Mesenteric fat pad (tissue), 1 donor: Measurements from ENCODE around the gene MLST8. TPM values are rescaled to one million over a fixed set of nuclear protein-coding genes. Genes with fewer than 3 reads are reported as not detected.
"Not testable (repeated sequence)": the region's sequence is repeated elsewhere in the genome, so short reads cannot be mapped to it uniquely, and the experiment has no call there.

Experiments used
- DNase-seq: peaks from one replicate; pipeline ENCODE4 v3.0.0-alpha.2; 2020; ENCODE audit warnings: low spot score
- total RNA-seq: library from RNA; stranded (reverse); fragmentation: NEBNext Ultra II Directional; extraction: Animal tissue kit (Norgen Biotek cat#: 25700); gene quantifications from one replicate; pipeline ENCODE4 v1.2.1, GENCODE V29; 2021
- donor health status: DM: yes; HTN: yes; CAD: no.

MLST8 gene
- total RNA-seq, 1 donor from 2014 or later = 21.9 TPM

DNA sequence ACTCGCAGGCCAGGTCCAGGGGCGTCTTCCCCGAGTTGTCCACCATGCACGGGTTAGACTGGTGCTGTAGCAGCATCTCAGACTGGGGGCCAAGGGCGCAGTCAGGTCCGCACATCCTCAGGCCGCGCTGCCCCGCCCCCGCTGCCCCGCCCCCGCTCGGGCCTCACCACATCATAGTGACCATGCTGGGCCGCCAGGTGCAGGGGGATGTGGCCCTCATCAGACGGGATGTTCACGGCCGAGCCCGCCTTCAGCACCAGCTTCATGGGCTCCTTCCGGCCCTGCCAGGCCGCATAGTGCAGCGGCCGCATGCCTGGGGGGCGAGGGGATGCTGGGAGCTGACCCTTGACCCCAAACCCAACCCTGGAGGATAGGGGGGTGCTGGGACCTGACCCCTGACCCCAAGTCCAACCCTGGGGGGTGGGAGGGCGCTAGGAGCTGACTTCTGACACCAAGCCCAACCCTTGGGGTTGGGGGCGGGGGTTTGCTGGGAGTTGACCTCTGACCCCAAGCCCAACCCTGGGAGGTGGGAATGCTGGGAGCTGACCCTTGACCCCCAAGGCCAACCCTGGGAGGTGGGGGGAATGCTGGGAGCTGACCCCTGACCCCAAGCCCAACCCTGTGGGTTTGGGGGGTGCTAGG lies 15.9 kb upstream of the MLST8 start:
- DNase-seq = no peak

DNA sequence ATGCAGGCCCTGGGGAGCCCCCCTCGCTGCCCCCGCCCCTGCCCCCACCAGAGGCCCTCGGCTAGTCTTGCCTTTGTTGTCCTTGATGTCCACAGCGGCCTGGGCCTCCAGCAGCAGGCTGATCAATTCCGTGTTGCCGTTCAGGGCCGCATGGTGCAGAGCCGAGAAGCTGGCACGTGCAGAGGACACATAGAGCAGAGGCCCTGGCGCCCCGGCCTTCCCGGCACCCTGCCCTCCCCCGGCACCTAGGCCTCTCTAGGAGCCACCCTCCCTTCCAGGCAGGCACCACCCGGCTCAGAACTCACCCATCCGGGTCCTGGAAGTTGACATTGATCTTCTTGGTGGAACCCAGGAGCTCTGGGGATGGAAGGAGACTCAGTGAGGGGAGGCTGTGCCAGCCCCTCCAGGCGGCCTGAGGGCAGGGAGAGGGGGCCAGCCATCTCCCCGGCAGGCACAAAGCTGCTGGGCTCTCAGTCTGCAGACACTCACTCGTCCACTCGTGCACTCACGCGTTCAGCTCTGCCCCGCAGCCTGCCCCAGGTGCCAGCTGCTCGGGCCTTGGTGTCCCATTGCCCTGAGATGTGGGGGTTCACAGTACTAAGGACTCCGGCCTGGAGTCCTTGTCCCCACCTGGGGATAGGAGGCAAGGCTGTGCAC lies 15.1 kb upstream of the MLST8 start:
- no peak for DNase-seq

GRCh38 chr16:2190659-2191445 lies 14.4 kb upstream of the MLST8 start:
- no peak for DNase-seq

- no peak for DNase-seq
Measured at GRCh38 chr16:2191446-2191706, 13.9 kb upstream of the MLST8 start.

- DNase-seq = no peak
Measured at GRCh38 chr16:2194166-2194834, 11.0 kb upstream of the MLST8 start.

DNA sequence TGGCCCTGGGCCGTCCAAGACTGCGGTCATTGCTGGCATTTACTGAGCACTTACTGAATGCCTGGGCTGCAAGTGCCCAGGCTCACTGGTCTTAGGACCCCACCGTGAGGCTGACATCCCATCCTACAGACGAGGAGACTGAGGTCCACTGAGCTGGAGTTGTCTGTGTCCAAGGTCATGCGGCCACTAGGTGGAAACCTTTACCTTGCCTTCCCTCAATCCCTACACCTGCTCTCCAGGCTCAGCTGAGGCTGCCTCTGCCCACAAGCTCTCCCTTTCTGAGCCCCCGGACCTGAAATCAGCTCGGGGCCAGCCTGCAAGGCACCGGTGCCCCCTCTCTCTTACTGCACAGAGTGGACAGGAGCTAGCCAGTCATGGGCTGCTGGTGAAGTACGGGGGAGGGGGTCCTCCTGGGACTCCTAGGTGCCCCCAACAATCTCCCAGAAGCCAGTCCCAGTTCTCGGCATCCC lies 10.4 kb upstream of the MLST8 start:
- DNase-seq = no peak

GRCh38 chr16:2195322-2196161 lies 9.7 kb upstream of the MLST8 start:
- DNase-seq = no peak

DNA sequence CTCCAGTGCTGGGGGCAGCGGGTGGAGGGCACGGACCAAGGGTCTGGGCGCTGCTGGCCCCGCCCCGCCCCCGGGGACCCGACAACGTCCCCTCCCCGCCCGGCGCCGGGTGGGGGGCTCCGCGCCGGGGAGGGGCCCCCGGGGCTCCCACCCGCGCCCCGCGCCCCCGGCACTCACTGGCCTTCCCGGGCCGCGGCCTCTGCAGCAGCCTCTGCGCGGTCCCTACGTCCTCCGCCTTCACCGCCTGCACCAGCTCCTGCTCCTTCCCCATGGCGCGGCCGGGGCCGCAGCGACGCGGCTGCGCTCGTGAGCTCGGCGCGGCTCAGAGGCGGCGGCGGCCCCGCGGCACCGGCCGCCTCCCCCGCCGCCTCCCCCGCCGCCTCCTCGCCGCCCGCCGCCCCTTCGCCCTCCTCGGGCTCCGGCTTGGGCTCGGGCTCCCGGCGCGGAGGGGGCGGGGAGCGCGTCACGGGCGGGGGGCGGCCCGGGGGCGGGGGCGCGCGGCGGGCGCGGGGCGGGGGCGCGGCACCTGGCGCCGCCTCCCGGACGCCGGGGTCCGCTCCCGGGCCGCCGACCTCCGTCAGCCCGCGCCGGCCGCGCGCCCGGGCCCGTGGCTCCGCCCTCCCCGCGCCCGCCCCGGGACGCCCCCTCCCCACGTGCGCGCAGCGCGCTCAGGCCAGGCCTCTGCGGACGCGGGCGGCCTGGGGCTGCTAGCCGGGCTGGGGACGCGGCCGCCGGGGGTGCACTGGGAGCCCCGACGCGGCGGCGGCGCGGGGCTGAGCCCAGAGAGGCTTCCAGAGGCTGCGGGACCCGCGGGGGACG lies 8.9 kb upstream of the MLST8 start, which contains the start of gene CASKIN1:
CASKIN1 (minus strand) TSS at position 444 of the 819 bp plus-strand sequence; CDS start at position 271, 173 bp downstream.
- no peak for DNase-seq

GRCh38 chr16:2196981-2197511 lies 8.2 kb upstream of the MLST8 start:
- DNase-seq = no peak

DNA sequence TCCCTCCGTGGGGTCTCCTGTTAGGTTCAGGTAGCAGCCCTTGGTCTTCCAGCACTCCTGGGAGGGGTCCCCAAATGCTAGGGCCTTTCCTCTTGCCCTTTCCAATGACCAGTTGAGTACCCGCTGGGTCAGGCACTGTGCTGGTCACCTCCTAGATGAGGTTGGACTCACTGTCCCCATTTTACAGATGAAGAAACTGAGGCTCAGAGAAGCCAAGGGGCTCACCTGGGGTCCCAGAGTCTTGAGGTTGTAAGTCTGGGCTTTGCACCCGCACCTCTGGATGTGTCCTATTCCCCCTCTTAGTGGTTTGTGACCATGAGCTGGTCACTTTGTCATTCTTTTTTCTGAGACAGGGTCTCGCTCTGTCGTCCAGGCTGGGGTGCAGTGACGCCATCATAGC lies 7.5 kb upstream of the MLST8 start:
- DNase-seq = no peak

- DNase-seq = no peak
Measured at GRCh38 chr16:2198283-2198682, 7.0 kb upstream of the MLST8 start.

DNA sequence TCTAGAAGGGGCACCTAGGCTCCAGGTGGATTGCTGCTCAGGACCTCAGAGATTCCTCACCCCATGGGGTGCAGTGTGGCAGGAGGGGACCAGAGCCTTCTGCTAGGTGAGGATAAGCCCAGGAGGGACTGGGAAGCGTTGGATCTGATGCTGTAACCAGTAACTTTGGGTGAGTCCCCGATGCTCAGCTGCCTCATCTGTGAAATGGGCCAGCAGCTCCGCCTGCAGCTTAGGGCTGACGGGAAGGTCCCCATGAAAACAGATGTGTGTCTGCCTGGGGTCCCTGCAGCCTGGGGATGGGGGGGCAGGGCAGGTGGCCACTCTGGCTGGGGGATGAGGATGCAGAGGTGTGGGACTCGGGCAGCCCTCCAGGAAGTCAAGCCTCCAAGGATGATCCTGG lies 6.2 kb upstream of the MLST8 start:
- no peak for DNase-seq

DNA sequence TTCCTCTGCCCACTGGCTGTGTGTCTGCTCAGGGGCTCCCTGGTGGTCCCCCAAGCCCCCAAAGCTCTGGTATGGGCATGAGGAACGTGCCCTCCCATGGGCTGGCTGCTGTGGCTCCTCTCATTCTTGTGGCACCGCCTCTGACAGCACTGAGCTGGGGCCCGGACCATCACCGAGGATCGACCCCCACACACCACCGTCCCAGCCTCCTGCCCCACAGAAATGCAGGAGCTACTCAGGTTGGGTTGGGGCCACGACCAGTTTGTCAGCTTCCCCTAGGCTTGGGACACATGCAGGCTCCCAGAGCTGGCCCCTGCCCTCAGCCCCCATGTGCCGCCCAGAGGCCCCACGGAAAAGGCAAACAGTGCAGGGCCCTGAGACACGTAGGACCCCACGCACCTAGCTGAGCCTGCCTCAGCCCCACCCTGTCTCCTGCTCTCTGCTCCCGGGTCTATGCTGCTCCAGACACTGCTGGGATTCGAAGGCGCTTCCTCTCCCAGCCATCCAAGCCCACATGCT lies 5.6 kb upstream of the MLST8 start:
- DNase-seq = no peak

- no peak for DNase-seq
Measured at GRCh38 chr16:2200313-2200712, 4.9 kb upstream of the MLST8 start.

DNA sequence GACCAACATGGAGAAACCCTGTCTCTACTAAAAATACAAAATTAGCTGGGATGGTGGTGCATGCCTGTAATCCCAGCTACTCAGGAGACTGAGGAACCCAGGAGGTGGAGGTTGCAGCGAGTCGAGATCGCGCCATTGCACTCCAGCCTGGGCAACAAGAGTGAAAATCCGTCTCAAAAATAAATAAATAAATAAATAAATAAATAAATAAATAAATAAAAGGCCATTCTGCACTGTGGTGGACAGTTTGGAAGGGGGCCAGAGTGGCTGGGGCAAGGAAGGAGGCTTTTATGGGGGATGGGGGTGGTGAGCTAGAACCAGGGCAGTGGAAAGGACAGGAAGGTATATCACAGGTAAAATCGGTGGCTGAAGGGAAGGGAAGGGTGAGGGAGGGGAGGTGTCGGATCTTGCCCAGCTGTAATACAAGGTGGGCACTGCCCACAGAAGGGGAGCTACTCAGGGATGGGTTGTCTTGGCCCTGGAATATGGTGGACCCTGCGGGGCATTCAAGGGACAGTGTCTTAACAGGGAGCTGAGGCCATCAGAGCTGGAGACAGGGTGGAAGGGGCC lies 2.0 kb upstream of the MLST8 start:
- not testable (repeated sequence) for DNase-seq

DNA sequence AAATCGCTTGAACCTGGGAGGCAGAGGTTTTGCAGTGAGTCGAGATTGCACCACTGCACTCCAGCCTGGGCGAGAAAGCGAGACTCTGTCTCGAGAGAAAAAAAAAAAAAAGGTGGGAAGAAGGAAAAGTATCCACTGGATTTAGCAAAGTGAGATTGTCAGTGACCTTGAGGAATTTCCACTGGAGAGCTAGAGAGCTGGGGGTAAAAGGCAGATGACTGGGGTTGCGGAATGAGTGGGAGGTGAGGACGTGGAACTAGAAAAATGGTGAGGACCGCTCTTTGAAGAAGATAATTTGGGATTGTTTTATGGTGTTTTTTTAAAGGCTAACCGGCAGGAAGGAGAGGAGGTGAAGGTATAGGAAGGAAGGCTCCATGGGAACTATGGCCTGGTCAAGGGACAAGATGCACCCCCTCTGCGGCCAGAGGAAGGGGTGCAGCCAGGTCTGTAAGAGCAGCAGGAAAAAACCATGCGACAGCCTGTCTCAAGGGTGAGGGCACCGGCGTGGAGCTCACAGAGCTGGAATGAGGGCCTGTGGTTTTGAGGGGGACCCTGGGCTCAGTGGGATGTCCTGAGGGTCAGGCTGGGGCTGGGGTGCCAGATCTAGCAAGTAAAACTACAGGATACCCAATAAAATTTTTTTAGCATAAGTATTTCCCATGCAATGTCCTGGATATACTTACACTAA lies 694 bp upstream of the MLST8 start:
- no peak for DNase-seq

- no peak for DNase-seq
Measured at GRCh38 chr16:2205967-2206313, 686 bp downstream of the MLST8 start.

DNA sequence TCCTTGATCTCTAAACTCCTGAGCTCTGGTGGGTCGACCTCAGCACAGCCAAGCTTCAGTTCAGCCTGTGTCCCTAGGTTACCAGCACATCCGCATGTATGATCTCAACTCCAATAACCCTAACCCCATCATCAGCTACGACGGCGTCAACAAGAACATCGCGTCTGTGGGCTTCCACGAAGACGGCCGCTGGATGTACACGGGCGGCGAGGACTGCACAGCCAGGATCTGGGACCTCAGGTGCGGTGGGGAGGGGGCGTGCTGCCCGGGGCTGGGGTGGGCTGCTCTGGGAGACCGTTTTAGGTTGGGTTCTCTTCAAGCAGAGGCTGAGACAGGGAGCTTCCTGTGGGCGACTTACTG lies 1.1 kb downstream of the MLST8 start:
- DNase-seq = no peak
